Measurements from ENCODE around the gene KLRF1. TPM values are rescaled to one million over a fixed set of nuclear protein-coding genes. Genes with fewer than 3 reads are reported as not detected.

The KLRF1 gene
- polyA plus RNA-seq, 1 of the 3 experiments (the other 2 are of a cell fraction) = not detected

DNA sequence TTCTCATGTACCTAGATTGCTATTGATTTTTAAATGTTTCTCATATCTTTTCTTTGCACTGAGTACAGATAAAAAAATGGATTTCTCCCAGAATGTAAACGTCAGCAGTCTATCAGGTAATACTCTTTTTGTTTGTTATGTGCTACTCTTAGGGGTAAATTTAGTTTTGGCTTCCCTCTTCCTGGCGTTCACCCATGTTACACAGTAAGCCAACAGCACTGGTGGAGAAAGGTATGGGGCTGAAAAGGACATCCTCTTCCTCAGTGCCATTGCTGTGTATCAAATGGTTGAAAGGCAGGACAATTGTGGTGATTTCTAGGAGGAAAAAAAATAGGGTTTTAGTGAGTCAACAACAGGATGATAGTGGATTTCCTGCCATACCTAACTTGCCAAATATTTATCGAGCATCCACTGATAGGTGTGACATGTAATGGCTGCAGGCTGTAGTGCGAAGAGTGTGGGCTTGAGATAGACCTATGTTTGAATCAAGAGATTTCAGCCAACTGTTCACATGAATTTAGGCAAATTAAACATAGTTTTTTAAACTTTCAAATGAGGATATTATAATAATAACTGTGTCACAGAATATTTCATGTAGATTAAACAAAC lies 61.5 kb downstream of the KLRF1 start:
- no peaks in the 10 kb centered on the region for H4K20me1 ChIP-seq (ENCODE audit: insufficient read depth)
- no peaks in the 10 kb centered on the region for H3K36me3 ChIP-seq (replicated peaks in 1 of 2; ENCODE audit: control insufficient read depth in 1 of 2, insufficient read depth in 2 of 2, low read length in 1 of 2)
- ChIA-PET POLR2A (no interaction called here), CTCF (no interaction called here)
- no peaks in the 10 kb centered on the region for H3K79me2 ChIP-seq (ENCODE audit: insufficient read depth)
- no peak for DNase-seq
- TF ChIP-seq POLR2AphosphoS5 (IDR thresholded peaks at IDR 0.05; ENCODE audit: low read depth, low read length) (no peak), EP300 (IDR thresholded peaks at IDR 0.05; ENCODE audit: borderline replicate concordance in 1 of 2, low read depth in 1 of 2, low read length in 1 of 2) (no peak), YY1 (IDR thresholded peaks at IDR 0.05; ENCODE audit: low read depth) (no peak), PBX3 (IDR thresholded peaks at IDR 0.05) (no peak), NFIC (IDR thresholded peaks at IDR 0.05; ENCODE audit: borderline replicate concordance) (no peak), TCF12 (IDR thresholded peaks at IDR 0.05) (no peak), TEAD4 (IDR thresholded peaks at IDR 0.05; ENCODE audit: borderline replicate concordance, insufficient read depth) (no peak), SIN3A (IDR thresholded peaks at IDR 0.05; ENCODE audit: borderline replicate concordance, low read depth, low read length) (no peak), FOSL2 (IDR thresholded peaks at IDR 0.05; ENCODE audit: borderline replicate concordance, low read depth) (no peak), NRF1 (IDR thresholded peaks at IDR 0.05; ENCODE audit: low read depth, low read length) (no peak), RXRA (IDR thresholded peaks at IDR 0.05; ENCODE audit: borderline replicate concordance, low read depth) (no peak), EZH2phosphoT487 (IDR thresholded peaks at IDR 0.05; ENCODE audit: borderline replicate concordance, low read depth) (no peak), RFX5 (IDR thresholded peaks at IDR 0.05; ENCODE audit: low read length) (no peak), TAF1 (IDR thresholded peaks at IDR 0.05; ENCODE audit: borderline replicate concordance, low read depth, low read length) (no peak), CHD2 (IDR thresholded peaks at IDR 0.05; ENCODE audit: low read length, partially characterized antibody) (no peak)
- TF ChIP-seq, protein P1, sequence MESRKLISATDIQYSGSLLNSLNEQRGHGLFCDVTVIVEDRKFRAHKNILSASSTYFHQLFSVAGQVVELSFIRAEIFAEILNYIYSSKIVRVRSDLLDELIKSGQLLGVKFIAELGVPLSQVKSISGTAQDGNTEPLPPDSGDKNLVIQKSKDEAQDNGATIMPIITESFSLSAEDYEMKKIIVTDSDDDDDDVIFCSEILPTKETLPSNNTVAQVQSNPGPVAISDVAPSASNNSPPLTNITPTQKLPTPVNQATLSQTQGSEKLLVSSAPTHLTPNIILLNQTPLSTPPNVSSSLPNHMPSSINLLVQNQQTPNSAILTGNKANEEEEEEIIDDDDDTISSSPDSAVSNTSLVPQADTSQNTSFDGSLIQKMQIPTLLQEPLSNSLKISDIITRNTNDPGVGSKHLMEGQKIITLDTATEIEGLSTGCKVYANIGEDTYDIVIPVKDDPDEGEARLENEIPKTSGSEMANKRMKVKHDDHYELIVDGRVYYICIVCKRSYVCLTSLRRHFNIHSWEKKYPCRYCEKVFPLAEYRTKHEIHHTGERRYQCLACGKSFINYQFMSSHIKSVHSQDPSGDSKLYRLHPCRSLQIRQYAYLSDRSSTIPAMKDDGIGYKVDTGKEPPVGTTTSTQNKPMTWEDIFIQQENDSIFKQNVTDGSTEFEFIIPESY (IDR thresholded peaks at IDR 0.05; ENCODE audit: borderline replicate concordance, low read depth) = no peak
- TF ChIP-seq, protein P2, sequence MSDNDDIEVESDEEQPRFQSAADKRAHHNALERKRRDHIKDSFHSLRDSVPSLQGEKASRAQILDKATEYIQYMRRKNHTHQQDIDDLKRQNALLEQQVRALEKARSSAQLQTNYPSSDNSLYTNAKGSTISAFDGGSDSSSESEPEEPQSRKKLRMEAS (IDR thresholded peaks at IDR 0.05; ENCODE audit: low read depth) = no peak
- TF ChIP-seq, protein P3, sequence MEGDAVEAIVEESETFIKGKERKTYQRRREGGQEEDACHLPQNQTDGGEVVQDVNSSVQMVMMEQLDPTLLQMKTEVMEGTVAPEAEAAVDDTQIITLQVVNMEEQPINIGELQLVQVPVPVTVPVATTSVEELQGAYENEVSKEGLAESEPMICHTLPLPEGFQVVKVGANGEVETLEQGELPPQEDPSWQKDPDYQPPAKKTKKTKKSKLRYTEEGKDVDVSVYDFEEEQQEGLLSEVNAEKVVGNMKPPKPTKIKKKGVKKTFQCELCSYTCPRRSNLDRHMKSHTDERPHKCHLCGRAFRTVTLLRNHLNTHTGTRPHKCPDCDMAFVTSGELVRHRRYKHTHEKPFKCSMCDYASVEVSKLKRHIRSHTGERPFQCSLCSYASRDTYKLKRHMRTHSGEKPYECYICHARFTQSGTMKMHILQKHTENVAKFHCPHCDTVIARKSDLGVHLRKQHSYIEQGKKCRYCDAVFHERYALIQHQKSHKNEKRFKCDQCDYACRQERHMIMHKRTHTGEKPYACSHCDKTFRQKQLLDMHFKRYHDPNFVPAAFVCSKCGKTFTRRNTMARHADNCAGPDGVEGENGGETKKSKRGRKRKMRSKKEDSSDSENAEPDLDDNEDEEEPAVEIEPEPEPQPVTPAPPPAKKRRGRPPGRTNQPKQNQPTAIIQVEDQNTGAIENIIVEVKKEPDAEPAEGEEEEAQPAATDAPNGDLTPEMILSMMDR (IDR thresholded peaks at IDR 0.05) = no peak
- no peak overlapping the region for H2AFZ ChIP-seq (ENCODE audit: low read depth)
- no peak overlapping the region for H3K27ac ChIP-seq (ENCODE audit: low read depth in 2 of 2, low read length in 1 of 2)
- H3K27me3 ChIP-seq (ENCODE audit: insufficient read depth) = peaks cover 4% of the 10 kb centered on the region; the same call in 1 of the 2 replicates
- no peaks in the 10 kb centered on the region for H3K9me3 ChIP-seq
- 17% methylated on average over 4 of the region's 4 CpGs for WGBS (ENCODE audit: low lambda C conversion rate)
- no peaks in the 10 kb centered on the region for H3F3A ChIP-seq (replicated peaks; ENCODE audit: insufficient read depth)
- H3K4me3 ChIP-seq (ENCODE audit: low read depth in 2 of 2, low read length in 1 of 2) = no peak overlapping the region
- no peak overlapping the region for H3K9ac ChIP-seq
- no peak overlapping the region for H3K4me2 ChIP-seq
- no peaks in the 10 kb centered on the region for H3K9me2 ChIP-seq
- H3K4me1 ChIP-seq (ENCODE audit: control insufficient read depth in 1 of 2, insufficient read depth in 2 of 2, low read depth in 1 of 2, low read length in 1 of 2) = no peaks in the 10 kb centered on the region

Other genes starting within 250 kb of the KLRF1 start
- gene KLRB1, start 219.6 kb upstream of the KLRF1 start, polyA plus RNA-seq (2012; rRNA removed) = not detected in 2 replicates
- 0.81 and 1.5 TPM in 2 replicates for gene CLEC2D, start 157.8 kb upstream of the KLRF1 start, polyA plus RNA-seq (2012; rRNA removed)
- gene CLECL1, start 94.4 kb upstream of the KLRF1 start, polyA plus RNA-seq (2012; rRNA removed) = not detected in 2 replicates
- gene CD69, start 66.6 kb upstream of the KLRF1 start, polyA plus RNA-seq (2012; rRNA removed) = not detected in 2 replicates
- gene CLEC2B, start 41.9 kb downstream of the KLRF1 start, polyA plus RNA-seq (2012; rRNA removed) = not detected in 2 replicates
- not detected in 2 replicates for gene KLRF2, start 54.0 kb downstream of the KLRF1 start, polyA plus RNA-seq (2012; rRNA removed)
- not detected in 2 replicates for gene CLEC2A, start 104.9 kb downstream of the KLRF1 start, polyA plus RNA-seq (2012; rRNA removed)
- gene CLEC12A, start 143.9 kb downstream of the KLRF1 start, polyA plus RNA-seq (2012; rRNA removed) = not detected in 2 replicates
- not detected in 2 replicates for gene CLEC1B, start 171.6 kb downstream of the KLRF1 start, polyA plus RNA-seq (2012; rRNA removed)
- gene CLEC12B, start 183.1 kb downstream of the KLRF1 start, polyA plus RNA-seq (2012; rRNA removed) = not detected in 2 replicates
- gene CLEC9A, start 203.2 kb downstream of the KLRF1 start, polyA plus RNA-seq (2012; rRNA removed) = not detected in 2 replicates